Activated CD4-positive, CD25-positive, alpha-beta regulatory T cell treated with anti-CD3 and anti-CD28 coated beads, Interleukin-2, amount 50 U/mL, for 24 hours (primary cell): Measurements from ENCODE around the gene BANF2.
"Not testable (repeated sequence)": the region's sequence is repeated elsewhere in the genome, so short reads cannot be mapped to it uniquely, and the experiment has no call there.

Experiments
- ATAC-seq, 2 donors: fragments of 150-1000 bp; cut with Tn5 transposase; one replicate each; pipeline ENCODE4 v1.10.0; 2021; ENCODE audit warnings: mild to moderate bottlenecking in 1 of 2, moderate library complexity in 1 of 2

Gene BANF2

DNA sequence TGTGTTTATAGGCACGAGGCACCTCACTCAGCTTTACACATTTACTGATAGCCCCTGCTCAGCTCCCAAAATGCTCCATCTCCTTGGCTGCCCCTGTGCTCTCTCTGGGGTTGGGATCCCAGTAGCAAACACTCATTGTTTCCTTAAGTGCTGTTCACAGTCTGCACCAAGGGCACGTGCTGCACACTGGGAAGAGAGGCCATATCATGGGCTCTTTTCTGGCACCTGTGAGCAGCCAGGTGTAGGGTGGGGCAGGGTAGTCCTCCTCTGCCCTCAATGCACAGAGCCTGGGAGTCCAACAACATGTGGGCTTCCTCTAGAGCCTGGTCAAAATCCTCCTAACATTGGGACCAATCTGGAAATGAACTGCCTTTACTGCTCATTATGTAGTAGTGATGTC is 67.9 kb downstream of the BANF2 start:
- ATAC-seq: no peak

DNA sequence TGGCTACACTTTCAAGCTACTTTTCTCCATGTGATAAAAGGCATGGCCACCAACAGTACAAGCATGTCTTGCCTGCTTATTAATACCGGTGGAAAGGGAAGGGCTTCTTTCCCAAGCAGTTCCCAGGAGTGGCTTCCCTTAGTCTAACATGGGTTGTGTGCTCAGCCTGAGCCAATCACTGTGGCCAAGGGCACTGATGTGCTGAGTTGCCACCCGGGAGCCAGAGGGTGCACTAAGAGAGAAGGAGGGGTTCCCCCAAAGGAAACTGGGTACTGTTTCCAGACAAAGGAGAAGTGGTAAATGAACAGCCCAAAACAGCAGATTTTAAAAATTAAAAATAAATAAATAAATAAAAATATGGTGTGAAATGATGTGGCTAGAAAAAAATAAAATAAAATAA is 68.5 kb downstream of the BANF2 start:
- ATAC-seq: no peak

- ATAC-seq: not testable (repeated sequence)
These were observed 70.0 kb downstream of the BANF2 start for GRCh38 chr20:17769716-17770115.

GRCh38 chr20:17771206-17772004 is 71.6 kb downstream of the BANF2 start:
- ATAC-seq: no peak

DNA sequence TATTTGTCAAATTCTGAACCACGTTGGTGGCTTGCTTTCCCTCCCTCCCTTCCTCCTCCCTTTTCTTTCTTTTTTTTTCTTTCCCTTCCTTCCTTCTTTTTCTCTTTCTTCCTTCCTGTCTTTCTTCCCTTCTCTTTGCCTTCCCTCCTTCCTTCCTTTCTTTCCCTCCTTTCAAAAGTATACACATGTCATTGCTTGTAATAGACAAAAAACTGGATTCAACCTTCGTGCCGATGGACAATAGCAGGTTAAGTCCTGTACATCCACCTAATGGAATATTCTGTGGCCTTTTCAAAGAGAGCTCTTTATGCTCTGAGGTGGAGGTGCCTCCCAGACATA is 72.2 kb downstream of the BANF2 start:
- ATAC-seq: no peak

GRCh38 chr20:17773619-17774018 is 73.9 kb downstream of the BANF2 start:
- no peak for ATAC-seq

DNA sequence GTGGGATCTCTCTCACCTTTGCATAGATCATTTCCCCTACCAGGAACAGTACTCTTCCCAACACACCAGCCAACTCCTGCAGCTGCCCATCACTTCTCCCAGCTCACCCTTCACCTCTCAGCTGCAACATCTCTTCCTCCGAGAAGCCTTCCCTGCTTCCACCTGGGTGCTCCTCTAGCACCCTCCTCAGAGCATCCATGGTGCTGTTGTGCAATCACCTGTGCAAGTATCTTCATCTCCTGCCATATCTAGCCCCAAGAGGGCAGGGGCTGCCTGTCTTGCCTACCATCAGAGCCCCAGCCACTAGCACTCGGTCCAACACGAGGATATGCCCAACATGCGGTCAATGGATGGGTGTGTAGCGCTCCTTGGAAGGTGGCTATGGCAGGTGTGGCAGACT is 75.8 kb downstream of the BANF2 start:
- ATAC-seq: no peak

- no peak for ATAC-seq
These were observed 76.8 kb downstream of the BANF2 start for GRCh38 chr20:17776551-17776950.

- not testable (repeated sequence) for ATAC-seq
These were observed 79.2 kb downstream of the BANF2 start for GRCh38 chr20:17779011-17779410.

- no peak for ATAC-seq
These were observed 83.0 kb downstream of the BANF2 start for GRCh38 chr20:17782768-17783167.

- no peak for ATAC-seq
These were observed 83.9 kb downstream of the BANF2 start for GRCh38 chr20:17783671-17784070.

DNA sequence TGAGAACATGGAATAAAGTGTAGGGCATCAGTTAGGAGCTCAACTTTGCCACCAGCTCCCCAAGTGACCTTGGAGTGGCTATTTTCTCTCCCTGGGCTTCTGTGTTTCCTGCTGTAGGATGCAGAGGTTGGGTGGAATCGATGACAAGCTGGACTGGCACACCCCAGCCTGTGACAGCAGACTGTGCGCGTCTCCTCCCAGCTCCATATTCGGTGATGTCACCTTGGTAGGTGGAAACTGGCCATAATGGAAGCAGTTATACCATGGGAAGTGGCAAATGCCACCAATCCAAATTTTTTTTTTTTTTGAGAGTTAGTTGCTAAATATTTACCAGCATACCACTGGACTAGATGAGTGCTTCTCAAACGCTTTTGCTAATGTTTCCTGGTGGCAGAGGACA is 85.2 kb downstream of the BANF2 start:
- no peak for ATAC-seq
